ENCODE measurements around the gene GLS. TPM values are rescaled to one million over a fixed set of nuclear protein-coding genes. Genes with fewer than 3 reads are reported as not detected.

GLS gene
- total and polyA plus RNA-seq, 2 of the 13 experiments (the other 11 are each of a cell fraction or from before 2014, with no cell fraction given): 78.6 to 183 TPM

DNA sequence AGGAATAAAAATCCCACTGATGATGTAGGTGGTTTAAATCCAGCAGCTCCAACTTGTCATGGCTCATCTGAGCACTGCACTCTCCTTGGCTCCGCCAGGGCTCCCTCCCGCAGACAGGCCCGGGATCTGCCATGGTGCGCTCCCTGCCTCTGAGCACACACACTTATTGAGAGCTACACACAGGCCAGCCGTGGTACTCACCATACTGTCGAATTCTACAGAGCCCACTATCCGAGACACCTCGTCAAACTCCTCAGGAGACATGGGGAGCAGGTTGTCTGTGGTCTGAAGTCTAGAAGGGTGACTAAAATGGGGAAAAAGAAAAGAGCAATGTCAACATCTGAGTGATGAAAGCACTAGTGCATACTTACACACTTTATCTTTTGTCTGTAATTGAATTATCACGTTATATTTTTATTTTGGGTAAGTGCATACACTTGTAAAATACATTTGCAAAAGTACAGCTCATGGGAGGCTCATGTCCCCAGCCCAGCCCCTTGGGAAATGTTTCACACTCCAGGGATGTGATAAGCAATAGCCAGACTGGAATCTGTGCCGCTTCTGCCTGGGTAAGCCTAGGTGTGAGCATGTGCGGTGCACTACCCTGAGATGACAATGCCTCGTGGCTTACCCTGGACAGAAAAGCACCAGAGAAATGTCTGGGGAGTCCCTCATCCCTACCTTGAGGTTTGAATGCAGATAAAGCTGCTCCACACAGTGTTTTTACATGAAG lies 94.2 kb downstream of the GLS start (continued):
- TF ChIP-seq, protein P1, sequence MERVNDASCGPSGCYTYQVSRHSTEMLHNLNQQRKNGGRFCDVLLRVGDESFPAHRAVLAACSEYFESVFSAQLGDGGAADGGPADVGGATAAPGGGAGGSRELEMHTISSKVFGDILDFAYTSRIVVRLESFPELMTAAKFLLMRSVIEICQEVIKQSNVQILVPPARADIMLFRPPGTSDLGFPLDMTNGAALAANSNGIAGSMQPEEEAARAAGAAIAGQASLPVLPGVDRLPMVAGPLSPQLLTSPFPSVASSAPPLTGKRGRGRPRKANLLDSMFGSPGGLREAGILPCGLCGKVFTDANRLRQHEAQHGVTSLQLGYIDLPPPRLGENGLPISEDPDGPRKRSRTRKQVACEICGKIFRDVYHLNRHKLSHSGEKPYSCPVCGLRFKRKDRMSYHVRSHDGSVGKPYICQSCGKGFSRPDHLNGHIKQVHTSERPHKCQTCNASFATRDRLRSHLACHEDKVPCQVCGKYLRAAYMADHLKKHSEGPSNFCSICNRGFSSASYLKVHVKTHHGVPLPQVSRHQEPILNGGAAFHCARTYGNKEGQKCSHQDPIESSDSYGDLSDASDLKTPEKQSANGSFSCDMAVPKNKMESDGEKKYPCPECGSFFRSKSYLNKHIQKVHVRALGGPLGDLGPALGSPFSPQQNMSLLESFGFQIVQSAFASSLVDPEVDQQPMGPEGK (CRISPR knock-in tag; IDR thresholded peaks at IDR 0.05): no peak
- TF ChIP-seq ZKSCAN5 (CRISPR knock-in tag; IDR thresholded peaks at IDR 0.05): no peak
- TF ChIP-seq AGO2 (optimal IDR thresholded peaks at IDR 0.05; ENCODE audit: low read depth, low read length): no peak
- TF ChIP-seq, protein P2, sequence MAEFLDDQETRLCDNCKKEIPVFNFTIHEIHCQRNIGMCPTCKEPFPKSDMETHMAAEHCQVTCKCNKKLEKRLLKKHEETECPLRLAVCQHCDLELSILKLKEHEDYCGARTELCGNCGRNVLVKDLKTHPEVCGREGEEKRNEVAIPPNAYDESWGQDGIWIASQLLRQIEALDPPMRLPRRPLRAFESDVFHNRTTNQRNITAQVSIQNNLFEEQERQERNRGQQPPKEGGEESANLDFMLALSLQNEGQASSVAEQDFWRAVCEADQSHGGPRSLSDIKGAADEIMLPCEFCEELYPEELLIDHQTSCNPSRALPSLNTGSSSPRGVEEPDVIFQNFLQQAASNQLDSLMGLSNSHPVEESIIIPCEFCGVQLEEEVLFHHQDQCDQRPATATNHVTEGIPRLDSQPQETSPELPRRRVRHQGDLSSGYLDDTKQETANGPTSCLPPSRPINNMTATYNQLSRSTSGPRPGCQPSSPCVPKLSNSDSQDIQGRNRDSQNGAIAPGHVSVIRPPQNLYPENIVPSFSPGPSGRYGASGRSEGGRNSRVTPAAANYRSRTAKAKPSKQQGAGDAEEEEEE (CRISPR knock-in tag; IDR thresholded peaks at IDR 0.05; ENCODE audit: borderline replicate concordance): no peak
- no peak for TF ChIP-seq ZNF761 (CRISPR knock-in tag; conservative IDR thresholded peaks at IDR 0.05)
- TF ChIP-seq, protein P3, sequence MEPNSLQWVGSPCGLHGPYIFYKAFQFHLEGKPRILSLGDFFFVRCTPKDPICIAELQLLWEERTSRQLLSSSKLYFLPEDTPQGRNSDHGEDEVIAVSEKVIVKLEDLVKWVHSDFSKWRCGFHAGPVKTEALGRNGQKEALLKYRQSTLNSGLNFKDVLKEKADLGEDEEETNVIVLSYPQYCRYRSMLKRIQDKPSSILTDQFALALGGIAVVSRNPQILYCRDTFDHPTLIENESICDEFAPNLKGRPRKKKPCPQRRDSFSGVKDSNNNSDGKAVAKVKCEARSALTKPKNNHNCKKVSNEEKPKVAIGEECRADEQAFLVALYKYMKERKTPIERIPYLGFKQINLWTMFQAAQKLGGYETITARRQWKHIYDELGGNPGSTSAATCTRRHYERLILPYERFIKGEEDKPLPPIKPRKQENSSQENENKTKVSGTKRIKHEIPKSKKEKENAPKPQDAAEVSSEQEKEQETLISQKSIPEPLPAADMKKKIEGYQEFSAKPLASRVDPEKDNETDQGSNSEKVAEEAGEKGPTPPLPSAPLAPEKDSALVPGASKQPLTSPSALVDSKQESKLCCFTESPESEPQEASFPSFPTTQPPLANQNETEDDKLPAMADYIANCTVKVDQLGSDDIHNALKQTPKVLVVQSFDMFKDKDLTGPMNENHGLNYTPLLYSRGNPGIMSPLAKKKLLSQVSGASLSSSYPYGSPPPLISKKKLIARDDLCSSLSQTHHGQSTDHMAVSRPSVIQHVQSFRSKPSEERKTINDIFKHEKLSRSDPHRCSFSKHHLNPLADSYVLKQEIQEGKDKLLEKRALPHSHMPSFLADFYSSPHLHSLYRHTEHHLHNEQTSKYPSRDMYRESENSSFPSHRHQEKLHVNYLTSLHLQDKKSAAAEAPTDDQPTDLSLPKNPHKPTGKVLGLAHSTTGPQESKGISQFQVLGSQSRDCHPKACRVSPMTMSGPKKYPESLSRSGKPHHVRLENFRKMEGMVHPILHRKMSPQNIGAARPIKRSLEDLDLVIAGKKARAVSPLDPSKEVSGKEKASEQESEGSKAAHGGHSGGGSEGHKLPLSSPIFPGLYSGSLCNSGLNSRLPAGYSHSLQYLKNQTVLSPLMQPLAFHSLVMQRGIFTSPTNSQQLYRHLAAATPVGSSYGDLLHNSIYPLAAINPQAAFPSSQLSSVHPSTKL (CRISPR knock-in tag; IDR thresholded peaks at IDR 0.05): no peak
- TF ChIP-seq ZNF496 (CRISPR knock-in tag; IDR thresholded peaks at IDR 0.05; ENCODE audit: insufficient replicate concordance): no peak
- no peak for TF ChIP-seq HMG20B (CRISPR knock-in tag; conservative IDR thresholded peaks at IDR 0.05)

All from HepG2 (cell line).